Gastrocnemius medialis (tissue), 4 donors: ENCODE measurements around the gene CACNA2D1. TPM values are rescaled to one million over a fixed set of nuclear protein-coding genes. Genes with fewer than 3 reads are reported as not detected.

Experiments
- ATAC-seq, 2 donors: fragments of 150-250 bp; one replicate each; pipeline ENCODE4 v1.9.1; 2016
- DNase-seq, 2 donors: peaks; one replicate each; pipeline ENCODE4 v3.0.0-alpha.2; 2019
- H3K27ac ChIP-seq, 4 donors: fragments of 200-600 bp; sonication (generic); 1 replicate in 1 of 4; 2 replicates in 3 of 4; pipeline ENCODE4 v1.5.1; 2016 to 2018; ENCODE audit warnings: mild to moderate bottlenecking in 2 of 4, moderate library complexity in 1 of 4
- H3K27me3 ChIP-seq, 3 donors: fragments of 200-600 bp; sonication (generic) in 2 of 3; 1 replicate in 1 of 3; 2 replicates in 2 of 3; pipeline versions ENCODE4 v1.5.1 to v1.6.0; 2016 to 2019; ENCODE audit warnings: mild to moderate bottlenecking in 1 of 3, moderate library complexity in 1 of 3
- H3K36me3 ChIP-seq, 2 donors: fragments of 200-600 bp; sonication (generic) in 1 of 2; one replicate each; pipeline ENCODE4 v1.5.1; 2017 to 2018
- H3K4me1 ChIP-seq, 2 donors: fragments of 200-600 bp; sonication (generic) in 1 of 2; one replicate each; pipeline ENCODE4 v1.5.1; 2016 to 2017; ENCODE audit warnings: mild to moderate bottlenecking in 2 of 2
- H3K4me3 ChIP-seq, 4 donors: fragments of 200-600 bp; sonication (generic) in 3 of 4; 1 replicate in 1 of 4; 2 replicates in 3 of 4; pipeline ENCODE4 v1.5.1; 2016 to 2019; ENCODE audit warnings: mild to moderate bottlenecking in 2 of 4
- H3K9me3 ChIP-seq, 3 donors: fragments of 200-600 bp; sonication (generic) in 2 of 3; 1 replicate in 1 of 3; 2 replicates in 2 of 3; pipeline ENCODE4 v1.5.1; 2016 to 2019
- POLR2A ChIP-seq, 2 donors: fragments of 450-650 bp; IDR thresholded peaks; one replicate each; pipeline ENCODE4 v1.6.1; 2017; ENCODE audit warnings: antibody characterized with exemption in 2 of 2, mild to moderate bottlenecking in 2 of 2, moderate library complexity in 2 of 2
- in situ Hi-C, 4 donors: fragments of 200-750 bp; cut with MboI; loops; one replicate each; pipeline versions ENCODE4 v1.15.0 to v1.8.0; 2017; ENCODE audit warnings: low sequenced_read_pairs in 4 of 4
- intact Hi-C: fragments of 100-400 bp; cut with DNase I; formaldehyde crosslinking; loops from one replicate; pipeline ENCODE4 v1.15.1; 2023; ENCODE audit warnings: low total_unique reads
- total RNA-seq, 4 donors: library from RNA; depleted of rRNA; stranded (reverse); fragments of >200 nt; gene quantifications; one replicate each; pipeline versions ENCODE4 v1.1.0 to v1.2.3, GENCODE V29; 2016
- TF ChIP-seq, protein P1 (sequence below), 5 experiments: fragments of 450-650 bp in 3 of 5; fragments of 200-600 bp in 2 of 5; sonication (generic) in 2 of 5; IDR thresholded peaks in 4 of 5; conservative IDR thresholded peaks in 1 of 5; 1 replicate in 4 of 5; 2 replicates in 1 of 5; pipeline ENCODE4 v1.5.1; 2016 to 2019; ENCODE audit warnings: antibody characterized with exemption in 5 of 5, mild to moderate bottlenecking in 3 of 5, moderate library complexity in 3 of 5

Gene CACNA2D1
- total RNA-seq, 4 donors from 2014 or later: 83.9 to 157 (median 120) TPM

DNA sequence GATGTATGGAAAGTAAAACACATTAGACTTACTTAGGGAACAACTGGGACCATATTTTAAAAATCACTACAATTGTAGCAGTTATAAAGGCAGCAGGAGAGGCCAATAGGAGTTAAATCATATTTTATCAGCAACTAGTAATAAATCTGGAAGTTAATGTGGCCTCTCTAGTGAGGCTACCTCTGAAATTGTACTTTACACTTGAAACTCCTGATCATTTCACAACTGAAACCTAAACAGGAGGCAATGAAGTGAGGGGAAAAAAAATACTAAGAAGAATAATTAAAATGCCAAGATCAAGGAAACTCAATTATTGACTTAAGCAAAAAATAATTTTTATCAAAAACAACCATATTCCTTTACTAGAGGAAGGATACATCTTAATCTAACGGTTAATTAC lies 408.1 kb downstream of the CACNA2D1 start:
- TF ChIP-seq, protein P1, sequence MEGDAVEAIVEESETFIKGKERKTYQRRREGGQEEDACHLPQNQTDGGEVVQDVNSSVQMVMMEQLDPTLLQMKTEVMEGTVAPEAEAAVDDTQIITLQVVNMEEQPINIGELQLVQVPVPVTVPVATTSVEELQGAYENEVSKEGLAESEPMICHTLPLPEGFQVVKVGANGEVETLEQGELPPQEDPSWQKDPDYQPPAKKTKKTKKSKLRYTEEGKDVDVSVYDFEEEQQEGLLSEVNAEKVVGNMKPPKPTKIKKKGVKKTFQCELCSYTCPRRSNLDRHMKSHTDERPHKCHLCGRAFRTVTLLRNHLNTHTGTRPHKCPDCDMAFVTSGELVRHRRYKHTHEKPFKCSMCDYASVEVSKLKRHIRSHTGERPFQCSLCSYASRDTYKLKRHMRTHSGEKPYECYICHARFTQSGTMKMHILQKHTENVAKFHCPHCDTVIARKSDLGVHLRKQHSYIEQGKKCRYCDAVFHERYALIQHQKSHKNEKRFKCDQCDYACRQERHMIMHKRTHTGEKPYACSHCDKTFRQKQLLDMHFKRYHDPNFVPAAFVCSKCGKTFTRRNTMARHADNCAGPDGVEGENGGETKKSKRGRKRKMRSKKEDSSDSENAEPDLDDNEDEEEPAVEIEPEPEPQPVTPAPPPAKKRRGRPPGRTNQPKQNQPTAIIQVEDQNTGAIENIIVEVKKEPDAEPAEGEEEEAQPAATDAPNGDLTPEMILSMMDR (IDR thresholded peaks at IDR 0.05 in 4 of 5, conservative IDR thresholded peaks at IDR 0.05 in 1 of 5): no peak
- no peak for TF ChIP-seq POLR2A (IDR thresholded peaks at IDR 0.05)
- ATAC-seq (no peak), DNase-seq (no peak)
- intact Hi-C loops (no loop called here), in situ Hi-C loops (loop anchor here in 2 of 4 donors (25.0 kb wide), 1 partner anchor 452 kb away; no protein-coding TSS in a partner anchor)
- no peaks in the 10 kb centered on the region for H3K9me3 ChIP-seq
- no peak overlapping the region for H3K27ac ChIP-seq
- H3K27me3 ChIP-seq: no peaks in the 10 kb centered on the region
- no peak overlapping the region for H3K4me3 ChIP-seq
- no peaks in the 10 kb centered on the region for H3K36me3 ChIP-seq
- H3K4me1 ChIP-seq: no peaks in the 10 kb centered on the region

DNA sequence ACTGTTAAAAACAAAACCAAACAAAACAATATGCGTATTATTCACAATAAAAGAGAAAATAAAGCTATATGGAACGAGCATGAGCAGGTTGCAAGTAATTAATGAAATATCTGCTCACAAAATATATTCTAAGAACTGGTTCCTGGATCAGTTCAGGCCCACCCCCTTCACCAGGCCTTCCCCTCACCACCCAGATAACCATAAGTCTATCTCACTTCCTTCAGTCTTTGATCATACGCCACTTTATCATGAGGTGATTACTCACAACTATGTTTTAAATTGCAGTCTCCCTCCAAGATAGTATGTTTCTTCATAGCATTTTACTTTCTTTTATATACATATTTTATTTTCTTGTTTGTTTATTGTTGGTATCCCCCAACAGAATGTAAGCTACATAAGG lies 410.7 kb downstream of the CACNA2D1 start:
- Histone ChIP-seq H3K27me3 (no peaks in the 10 kb centered on the region), H3K4me3 (no peak overlapping the region), H3K9me3 (no peaks in the 10 kb centered on the region), H3K4me1 (no peaks in the 10 kb centered on the region), H3K36me3 (no peaks in the 10 kb centered on the region), H3K27ac (no peak overlapping the region)
- no peak for TF ChIP-seq POLR2A (IDR thresholded peaks at IDR 0.05)
- TF ChIP-seq, protein P1 (IDR thresholded peaks at IDR 0.05 in 4 of 5, conservative IDR thresholded peaks at IDR 0.05 in 1 of 5): no peak
- DNase-seq (no peak), ATAC-seq (no peak)
- intact Hi-C loops: no loop called here
- in situ Hi-C loops: loop anchor here in 2 of 4 donors (25.0 kb wide), 1 partner anchor 454 kb away; no protein-coding TSS in a partner anchor

DNA sequence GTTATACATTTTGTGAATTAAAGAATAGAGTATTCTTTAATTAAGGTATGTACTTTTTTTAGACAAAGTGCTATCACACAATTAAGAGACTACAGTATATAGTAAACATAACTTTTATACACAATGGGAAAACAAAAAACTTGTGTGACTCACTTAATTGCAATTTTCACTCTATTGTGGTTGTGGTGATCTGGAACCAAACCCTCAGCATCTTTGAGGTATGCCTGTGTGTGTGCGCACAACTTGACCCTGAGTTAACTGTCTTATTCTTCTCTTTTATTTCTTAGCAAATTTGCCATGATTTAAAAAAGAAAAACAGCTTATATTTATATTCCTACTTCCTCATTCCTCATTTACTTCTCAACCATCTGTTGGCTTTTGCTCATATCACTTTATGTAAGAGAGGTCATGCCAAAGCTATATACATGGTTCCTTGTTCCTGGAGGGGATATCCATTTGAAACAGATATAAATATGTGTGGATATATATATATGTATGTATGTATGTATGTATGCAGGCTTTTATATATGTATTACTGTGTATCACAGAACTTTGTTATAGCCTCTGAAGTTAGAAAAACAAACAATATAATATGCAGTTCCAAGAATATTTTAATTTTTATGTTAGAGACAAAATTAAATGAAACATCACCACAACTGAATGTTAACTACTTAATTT lies 414.2 kb downstream of the CACNA2D1 start:
- in situ Hi-C loops: loop anchor here in 2 of 4 donors (25.0 kb wide), 1 partner anchor 458 kb away; no protein-coding TSS in a partner anchor
- no peak overlapping the region for H3K27ac ChIP-seq
- no peaks in the 10 kb centered on the region for H3K27me3 ChIP-seq
- no peaks in the 10 kb centered on the region for H3K36me3 ChIP-seq
- TF ChIP-seq POLR2A (IDR thresholded peaks at IDR 0.05): no peak
- TF ChIP-seq, protein P1 (IDR thresholded peaks at IDR 0.05 in 4 of 5, conservative IDR thresholded peaks at IDR 0.05 in 1 of 5): no peak
- no peak for DNase-seq
- ATAC-seq: no peak
- H3K9me3 ChIP-seq: no peaks in the 10 kb centered on the region
- H3K4me3 ChIP-seq: no peak overlapping the region
- intact Hi-C loops: no loop called here
- H3K4me1 ChIP-seq: no peaks in the 10 kb centered on the region

DNA sequence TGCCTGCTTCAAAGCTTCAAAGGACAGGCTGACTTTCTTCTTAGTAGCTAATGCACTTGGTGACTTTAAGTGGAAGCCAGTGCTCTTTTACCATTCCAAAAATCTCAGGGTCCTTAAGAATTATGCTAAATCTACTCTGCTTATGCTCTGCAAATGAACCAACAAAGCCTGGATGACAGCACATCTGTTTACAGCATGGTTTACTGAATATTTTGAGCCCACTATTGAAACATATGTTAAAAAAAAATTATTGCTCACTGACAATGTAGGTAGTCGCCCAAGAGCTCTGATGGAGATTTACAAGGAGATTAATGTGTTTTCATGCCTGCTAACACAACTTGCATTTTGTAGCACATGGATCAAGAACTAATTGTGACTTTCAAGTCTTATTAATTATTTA lies 415.5 kb downstream of the CACNA2D1 start:
- in situ Hi-C loops: loop anchor here in 2 of 4 donors (25.0 kb wide), 1 partner anchor 459 kb away; no protein-coding TSS in a partner anchor

More for the DNA sequence above, 415.5 kb downstream of the CACNA2D1 start:
- no peaks in the 10 kb centered on the region for H3K9me3 ChIP-seq
- no peaks in the 10 kb centered on the region for H3K27me3 ChIP-seq
- DNase-seq (no peak), ATAC-seq (no peak)
- TF ChIP-seq POLR2A (IDR thresholded peaks at IDR 0.05): no peak
- TF ChIP-seq, protein P1 (IDR thresholded peaks at IDR 0.05 in 4 of 5, conservative IDR thresholded peaks at IDR 0.05 in 1 of 5): no peak
- intact Hi-C loops: no loop called here
- no peak overlapping the region for H3K4me3 ChIP-seq
- H3K27ac ChIP-seq: no peak overlapping the region
- no peaks in the 10 kb centered on the region for H3K4me1 ChIP-seq
- H3K36me3 ChIP-seq: no peaks in the 10 kb centered on the region
